Esophagus squamous epithelium (tissue), 4 donors: ENCODE results near the gene IL18RAP.

Experiments
- CTCF ChIP-seq, 6 experiments: fragments of 450-650 bp in 4 of 6; fragments of 200-600 bp in 2 of 6; sonication (generic) in 2 of 6; IDR thresholded peaks; one replicate each; pipeline ENCODE4 v1.5.1; 2016 to 2019; ENCODE audit warnings: antibody characterized with exemption in 6 of 6, mild to moderate bottlenecking in 4 of 6, moderate library complexity in 4 of 6
- POLR2A ChIP-seq, 4 donors: fragments of 450-650 bp; IDR thresholded peaks; one replicate each; pipeline ENCODE4 v1.6.1; 2017; ENCODE audit warnings: antibody characterized with exemption in 4 of 4, mild to moderate bottlenecking in 4 of 4, moderate library complexity in 3 of 4

DNA sequence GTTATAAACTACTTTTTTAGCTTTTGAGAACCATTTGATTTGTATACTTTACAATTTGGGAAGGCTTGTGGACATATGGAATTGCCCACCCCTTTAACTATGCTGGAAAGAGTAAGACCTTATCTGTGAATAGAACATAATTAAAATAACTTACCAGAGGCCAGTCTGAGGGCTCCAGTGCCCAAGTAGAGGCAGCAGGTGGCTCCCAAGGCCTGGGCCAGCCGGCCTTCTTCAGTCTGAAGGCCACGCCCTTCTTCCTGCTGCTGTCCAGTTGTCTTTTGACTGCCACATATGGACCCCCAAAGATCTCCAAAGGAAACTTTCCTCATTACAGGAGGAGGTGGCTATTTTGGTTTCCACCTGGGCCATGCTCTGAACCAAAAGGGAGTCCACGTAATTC lies 12.0 kb upstream of the IL18RAP start:
- no peak for TF ChIP-seq POLR2A (IDR thresholded peaks at IDR 0.05)
- TF ChIP-seq CTCF (IDR thresholded peaks at IDR 0.05) = no peak
